ENCODE measurements around the gene SIRPB2. TPM values are rescaled to one million over a fixed set of nuclear protein-coding genes. Genes with fewer than 3 reads are reported as not detected.

Gene SIRPB2
- total RNA-seq, 1 experiment from 2014 or later: 7.1 TPM

DNA sequence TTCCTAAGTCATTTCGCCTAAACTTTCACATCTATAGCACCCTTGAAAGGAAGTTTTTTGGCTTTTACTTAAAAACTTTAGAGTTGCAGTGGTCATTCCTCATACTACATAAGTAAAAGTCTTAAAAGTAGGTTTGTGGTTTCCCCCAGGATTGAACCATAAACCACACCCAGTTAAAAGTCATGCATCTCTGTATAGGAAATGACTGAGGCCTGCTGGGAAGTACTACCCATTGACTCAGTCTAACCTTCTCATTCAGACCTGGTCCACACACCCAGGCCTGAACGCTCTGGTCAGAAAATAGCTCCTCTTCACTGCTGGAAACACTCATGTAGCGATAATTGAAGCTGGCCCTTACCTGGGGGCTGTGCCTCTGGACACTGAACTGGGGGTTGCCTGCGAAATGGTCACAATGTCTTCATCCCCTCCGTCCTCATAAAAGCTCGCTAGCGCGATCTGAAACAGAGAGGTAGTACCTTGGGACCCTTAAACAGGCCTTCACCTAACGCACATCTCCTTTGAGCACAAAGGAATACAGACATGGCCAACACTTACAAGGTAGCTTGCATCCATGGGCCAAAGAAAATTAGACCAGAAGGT lies 27.1 kb downstream of the SIRPB2 start:
- no peak for DNase-seq
- Histone ChIP-seq H3K4me1 (replicated peaks; ENCODE audit: insufficient read depth) (peaks cover 17% of the 10 kb centered on the region), H3K4me2 (peak overlapping the region; percentile 93; the same call in 1 of the 2 replicates), H3K36me3 (ENCODE audit: low read depth) (peaks cover 38% of the 10 kb centered on the region), H3F3A (ENCODE audit: insufficient read depth, low read depth) (peaks cover 18% of the 10 kb centered on the region; the same call in 1 of the 2 replicates), H3K9me2 (ENCODE audit: insufficient read depth) (no peaks in the 10 kb centered on the region), H2AFZ (no peak overlapping the region), H3K4me3 (no peak overlapping the region), H4K20me1 (ENCODE audit: insufficient read depth) (peaks cover 17% of the 10 kb centered on the region), H3K27me3 (ENCODE audit: insufficient read depth, low read depth) (no peaks in the 10 kb centered on the region), H3K9me3 (ENCODE audit: insufficient read depth, low read depth) (no peaks in the 10 kb centered on the region), H3K27ac (no peak overlapping the region), H3K79me2 (ENCODE audit: low read depth) (peaks cover 68% of the 10 kb centered on the region)
- intact Hi-C loops (cut with micrococcal nuclease; ENCODE audit: unreplicated experiment): no loop called here
- no peak for TF ChIP-seq EZH2 (IDR thresholded peaks at IDR 0.05; ENCODE audit: low read depth)
- TF ChIP-seq, protein P1, sequence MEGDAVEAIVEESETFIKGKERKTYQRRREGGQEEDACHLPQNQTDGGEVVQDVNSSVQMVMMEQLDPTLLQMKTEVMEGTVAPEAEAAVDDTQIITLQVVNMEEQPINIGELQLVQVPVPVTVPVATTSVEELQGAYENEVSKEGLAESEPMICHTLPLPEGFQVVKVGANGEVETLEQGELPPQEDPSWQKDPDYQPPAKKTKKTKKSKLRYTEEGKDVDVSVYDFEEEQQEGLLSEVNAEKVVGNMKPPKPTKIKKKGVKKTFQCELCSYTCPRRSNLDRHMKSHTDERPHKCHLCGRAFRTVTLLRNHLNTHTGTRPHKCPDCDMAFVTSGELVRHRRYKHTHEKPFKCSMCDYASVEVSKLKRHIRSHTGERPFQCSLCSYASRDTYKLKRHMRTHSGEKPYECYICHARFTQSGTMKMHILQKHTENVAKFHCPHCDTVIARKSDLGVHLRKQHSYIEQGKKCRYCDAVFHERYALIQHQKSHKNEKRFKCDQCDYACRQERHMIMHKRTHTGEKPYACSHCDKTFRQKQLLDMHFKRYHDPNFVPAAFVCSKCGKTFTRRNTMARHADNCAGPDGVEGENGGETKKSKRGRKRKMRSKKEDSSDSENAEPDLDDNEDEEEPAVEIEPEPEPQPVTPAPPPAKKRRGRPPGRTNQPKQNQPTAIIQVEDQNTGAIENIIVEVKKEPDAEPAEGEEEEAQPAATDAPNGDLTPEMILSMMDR (conservative IDR thresholded peaks at IDR 0.05): no peak
- POLR2A ChIA-PET (ENCODE audit: unreplicated experiment): no interaction called here
- BruUV-seq (replicated peaks): no TSS peak
- CTCF ChIA-PET: interaction anchor here (4.6 kb wide), 1 partner anchor 40 kb away, joined by 34 read pairs; no protein-coding TSS in a partner anchor

DNA sequence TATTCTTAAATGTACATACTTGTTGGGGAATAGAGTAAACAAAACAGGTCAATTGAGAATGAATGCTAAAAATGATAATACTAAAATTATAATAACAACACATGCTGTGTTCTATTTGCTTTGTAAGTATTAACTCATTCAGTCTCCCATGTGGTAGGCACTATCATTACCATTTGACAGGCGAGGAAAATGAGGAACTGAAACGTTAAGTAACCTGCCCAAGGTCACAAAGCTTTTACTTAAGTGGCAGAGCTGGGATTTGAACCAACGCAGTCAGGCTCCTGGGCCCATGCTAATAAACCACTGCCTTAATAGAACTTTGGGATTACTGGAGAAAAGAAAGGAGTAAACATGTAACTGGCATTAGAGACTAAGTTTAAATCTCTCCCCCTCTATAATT lies 28.4 kb downstream of the SIRPB2 start:
- POLR2A ChIA-PET (ENCODE audit: unreplicated experiment): no interaction called here
- Histone ChIP-seq H3K4me2 (no peak overlapping the region), H3K4me1 (replicated peaks; ENCODE audit: insufficient read depth) (peaks cover 17% of the 10 kb centered on the region), H3K79me2 (ENCODE audit: low read depth) (peaks cover 79% of the 10 kb centered on the region), H3K4me3 (no peak overlapping the region), H3K9me3 (ENCODE audit: insufficient read depth, low read depth) (no peaks in the 10 kb centered on the region), H3K9me2 (ENCODE audit: insufficient read depth) (no peaks in the 10 kb centered on the region), H3K36me3 (ENCODE audit: low read depth) (peaks cover 44% of the 10 kb centered on the region), H4K20me1 (ENCODE audit: insufficient read depth) (peaks cover 17% of the 10 kb centered on the region), H3K27me3 (ENCODE audit: insufficient read depth, low read depth) (no peaks in the 10 kb centered on the region), H2AFZ (no peak overlapping the region), H3K27ac (no peak overlapping the region), H3F3A (ENCODE audit: insufficient read depth, low read depth) (peaks cover 14% of the 10 kb centered on the region; the same call in 1 of the 2 replicates)
- no peak for DNase-seq
- intact Hi-C loops (cut with micrococcal nuclease; ENCODE audit: unreplicated experiment): no loop called here
- CTCF ChIA-PET: no interaction called here
- BruUV-seq (replicated peaks): no TSS peak
- TF ChIP-seq, protein P1 (conservative IDR thresholded peaks at IDR 0.05): no peak
- no peak for TF ChIP-seq EZH2 (IDR thresholded peaks at IDR 0.05; ENCODE audit: low read depth)

DNA sequence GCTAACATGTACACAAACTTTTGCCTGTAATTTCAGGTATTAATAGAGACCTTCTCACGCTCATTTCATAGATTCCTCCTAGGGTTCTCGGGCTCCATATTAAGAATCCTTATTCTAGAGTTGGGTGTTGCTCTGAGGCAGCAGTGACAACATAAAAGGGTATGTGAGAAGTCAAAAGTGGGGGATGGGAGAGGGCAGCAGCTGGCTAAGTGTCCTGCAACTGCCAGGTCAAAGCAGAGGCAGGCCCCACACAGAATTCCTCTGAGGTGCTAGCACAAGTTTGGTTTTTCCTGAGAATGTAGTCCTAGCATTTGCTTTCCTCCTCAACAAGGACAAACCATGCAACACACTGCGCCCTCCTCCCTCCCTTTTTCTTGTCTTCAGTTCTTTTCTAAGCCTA lies 29.2 kb downstream of the SIRPB2 start:
- ChIA-PET CTCF (no interaction called here), POLR2A (ENCODE audit: unreplicated experiment) (no interaction called here)
- no peak overlapping the region for H3K4me2 ChIP-seq
- intact Hi-C loops (cut with micrococcal nuclease; ENCODE audit: unreplicated experiment): no loop called here
- H3K36me3 ChIP-seq (ENCODE audit: low read depth): peaks cover 51% of the 10 kb centered on the region
- no TSS peak for BruUV-seq (replicated peaks)
- no peak for DNase-seq
- TF ChIP-seq EZH2 (IDR thresholded peaks at IDR 0.05; ENCODE audit: low read depth): no peak
- TF ChIP-seq, protein P1 (conservative IDR thresholded peaks at IDR 0.05): no peak
- no peaks in the 10 kb centered on the region for H3K9me3 ChIP-seq (ENCODE audit: insufficient read depth, low read depth)
- H3K27me3 ChIP-seq (ENCODE audit: insufficient read depth, low read depth): no peaks in the 10 kb centered on the region
- H3F3A ChIP-seq (ENCODE audit: insufficient read depth, low read depth): peaks cover 6% of the 10 kb centered on the region; the same call in 1 of the 2 replicates
- no peak overlapping the region for H2AFZ ChIP-seq
- H3K27ac ChIP-seq: no peak overlapping the region
- no peak overlapping the region for H3K4me3 ChIP-seq
- H3K4me1 ChIP-seq (replicated peaks; ENCODE audit: insufficient read depth): peaks cover 17% of the 10 kb centered on the region
- no peaks in the 10 kb centered on the region for H3K9me2 ChIP-seq (ENCODE audit: insufficient read depth)
- peaks cover 17% of the 10 kb centered on the region for H4K20me1 ChIP-seq (ENCODE audit: insufficient read depth)
- peaks cover 87% of the 10 kb centered on the region for H3K79me2 ChIP-seq (ENCODE audit: low read depth)
